H1 (cell line): ENCODE results near the gene ADGRL3. TPM values are rescaled to one million over a fixed set of nuclear protein-coding genes. Genes with fewer than 3 reads are reported as not detected.
A peak's percentile ranks its signal among the peaks of the same experiment; 100 is the strongest.

Experiments
- CTCF ChIA-PET: fragments of 300-600 bp; sonication (Branson Sonifier 250); formaldehyde crosslinking; loops from one replicate; lab custom pipeline; 2021; ENCODE audit not compliant: partially characterized antibody; lab: Charles Lee
- POLR2A ChIA-PET: fragments of 300-600 bp; sonication (Branson Sonifier 250); formaldehyde crosslinking; loops from one replicate; lab custom pipeline; 2021; ENCODE audit warnings: inconsistent platforms; ENCODE audit not compliant: partially characterized antibody; lab: Charles Lee
- DNase-seq, 2 experiments: peaks; one replicate each; pipeline versions ENCODE4 v3.0.0 to v3.0.0-alpha.2; 2010 to 2022; ENCODE audit warnings: low spot score in 2 of 2, low read depth in 1 of 2, mixed read lengths in 1 of 2
- FAIRE-seq: peaks from 2 replicates; lab custom pipeline; 2011; peaks lifted over from hg19 to GRCh38; lab: Jason Lieb, UNC
- H2AFZ ChIP-seq: 2 replicates; pipeline ENCODE4 v1.8.1; 2012; ENCODE audit warnings: low read length, inconsistent platforms
- H2AK5ac ChIP-seq: 2 replicates; pipeline ENCODE4 v1.6.1; 2013; ENCODE audit warnings: low read depth, low read length
- H2BK120ac ChIP-seq: replicated peaks from 2 replicates; pipeline ENCODE3; 2013; ENCODE audit warnings: low read depth, low read length, inconsistent platforms
- H2BK12ac ChIP-seq: 2 replicates; pipeline ENCODE4 v1.6.1; 2013; ENCODE audit warnings: low read depth, low read length
- H2BK15ac ChIP-seq: 2 replicates; pipeline ENCODE4 v1.6.1; 2013; ENCODE audit warnings: low read length
- H2BK20ac ChIP-seq: 2 replicates; pipeline ENCODE4 v1.6.1; 2013; ENCODE audit warnings: low read length
- H2BK5ac ChIP-seq: 2 replicates; pipeline ENCODE4 v1.6.1; 2013; ENCODE audit warnings: low read depth, low read length
- H3K14ac ChIP-seq: 2 replicates; pipeline ENCODE4 v1.6.1; 2013; ENCODE audit warnings: inconsistent platforms; ENCODE audit not compliant: insufficient read length
- H3K18ac ChIP-seq: 2 replicates; pipeline ENCODE4 v1.6.1; 2013; ENCODE audit warnings: low read length; ENCODE audit errors: extremely low read depth
- H3K23ac ChIP-seq: 2 replicates; pipeline ENCODE4 v1.6.1; 2013; ENCODE audit warnings: inconsistent platforms; ENCODE audit not compliant: insufficient read length
- H3K23me2 ChIP-seq: 2 replicates; pipeline ENCODE4 v1.6.1; 2013; ENCODE audit warnings: low read depth, low read length
- H3K27ac ChIP-seq: 2 replicates; pipeline ENCODE4 v1.6.1; 2011; ENCODE audit warnings: low read depth, low read length, inconsistent platforms
- H3K27me3 ChIP-seq, 4 experiments: replicated peaks in 1 of 4; 1 replicate in 1 of 4; 2 replicates in 3 of 4; pipeline versions ENCODE4 v1.6.1 to v1.8.1; 2011 to 2013; ENCODE audit warnings: low read length in 3 of 4, mild to moderate bottlenecking in 3 of 4, inconsistent platforms in 2 of 4, mixed read lengths in 2 of 4, moderate library complexity in 1 of 4; ENCODE audit not compliant: control insufficient read depth in 3 of 4, insufficient read depth in 3 of 4; ENCODE audit errors: extremely low read depth in 1 of 4
- H3K36me3 ChIP-seq, 4 experiments: 2 replicates each; pipeline versions ENCODE4 v1.6.1 to v1.8.1; 2011 to 2013; ENCODE audit warnings: mild to moderate bottlenecking in 4 of 4, low read length in 3 of 4, moderate library complexity in 2 of 4, control low read depth in 1 of 4, inconsistent platforms in 1 of 4; ENCODE audit not compliant: insufficient read depth in 4 of 4, control insufficient read depth in 2 of 4
- H3K4ac ChIP-seq: replicated peaks from 2 replicates; pipeline ENCODE3; 2013; ENCODE audit warnings: low read length, low read depth, mixed read lengths, inconsistent platforms; ENCODE audit not compliant: insufficient read length
- H3K4me1 ChIP-seq, 4 experiments: replicated peaks in 1 of 4; 1 replicate in 1 of 4; 2 replicates in 3 of 4; pipeline versions ENCODE4 v1.6.1 to v1.8.1; 2011 to 2013; ENCODE audit warnings: low read length in 3 of 4, inconsistent platforms in 2 of 4, mixed read lengths in 1 of 4; ENCODE audit not compliant: insufficient read depth in 4 of 4, control insufficient read depth in 3 of 4
- H3K4me2 ChIP-seq, 2 experiments: 2 replicates each; pipeline versions ENCODE4 v1.6.1 to v1.8.1; 2011 to 2013; ENCODE audit warnings: low read depth in 2 of 2, low read length in 2 of 2, control low read depth in 1 of 2, inconsistent platforms in 1 of 2, mild to moderate bottlenecking in 1 of 2; ENCODE audit not compliant: insufficient read depth in 1 of 2
- H3K4me3 ChIP-seq, 4 experiments: fragments of 200-600, 300-600 bp in 1 of 4; sonication (generic), shearing (Covaris generic), sonication (Bioruptor Twin) in 1 of 4; 2 replicates each; pipeline versions ENCODE4 v1.5.1 to v1.8.1; 2011 to 2016; ENCODE audit warnings: low read length in 4 of 4, low read depth in 3 of 4, control low read depth in 2 of 4, inconsistent platforms in 2 of 4, mild to moderate bottlenecking in 2 of 4, mixed read lengths in 1 of 4, moderate library complexity in 1 of 4; ENCODE audit not compliant: insufficient read depth in 2 of 4; ENCODE audit errors: extremely low read depth in 1 of 4
- H3K56ac ChIP-seq: replicated peaks from 2 replicates; pipeline ENCODE3; 2013; ENCODE audit warnings: low read depth, mild to moderate bottlenecking, mixed read lengths, low read length, inconsistent platforms; ENCODE audit not compliant: insufficient read length
- H3K79me1 ChIP-seq: 2 replicates; pipeline ENCODE4 v1.6.1; 2013; ENCODE audit warnings: low read depth, low read length, control low read depth
- H3K79me2 ChIP-seq, 2 experiments: 2 replicates each; pipeline versions ENCODE4 v1.6.1 to v1.8.1; 2012 to 2013; ENCODE audit warnings: low read length in 2 of 2, mild to moderate bottlenecking in 2 of 2, inconsistent platforms in 1 of 2; ENCODE audit not compliant: insufficient read depth in 2 of 2, control insufficient read depth in 1 of 2
- H3K9ac ChIP-seq, 4 experiments: replicated peaks in 1 of 4; 1 replicate in 1 of 4; 2 replicates in 3 of 4; pipeline versions ENCODE4 v1.6.1 to v1.8.1; 2011 to 2013; ENCODE audit warnings: low read depth in 3 of 4, low read length in 3 of 4, control low read depth in 2 of 4, mild to moderate bottlenecking in 2 of 4, moderate library complexity in 2 of 4, inconsistent platforms in 1 of 4; ENCODE audit errors: extremely low read depth in 1 of 4
- H3K9me3 ChIP-seq, 2 experiments: 2 replicates each; pipeline versions ENCODE4 v1.6.1 to v1.8.1; 2012 to 2013; ENCODE audit warnings: mild to moderate bottlenecking in 2 of 2, moderate library complexity in 2 of 2, control low read depth in 1 of 2, inconsistent platforms in 1 of 2, low read depth in 1 of 2, low read length in 1 of 2, mixed read lengths in 1 of 2; ENCODE audit not compliant: insufficient read depth in 2 of 2
- H4K20me1 ChIP-seq, 2 experiments: replicated peaks in 1 of 2; 2 replicates each; pipeline versions ENCODE3 to v1.8.1; 2011 to 2013; ENCODE audit warnings: inconsistent platforms in 2 of 2, low read length in 2 of 2, mild to moderate bottlenecking in 1 of 2; ENCODE audit not compliant: insufficient read depth in 2 of 2, control insufficient read depth in 1 of 2
- H4K5ac ChIP-seq: 2 replicates; pipeline ENCODE4 v1.6.1; 2013; ENCODE audit warnings: low read length, low read depth, mixed read lengths, inconsistent platforms; ENCODE audit not compliant: insufficient read length
- H4K8ac ChIP-seq: 2 replicates; pipeline ENCODE4 v1.8.0; 2013; ENCODE audit warnings: mild to moderate bottlenecking, moderate library complexity, low read length, inconsistent platforms; ENCODE audit not compliant: insufficient read depth; ENCODE audit errors: extremely low read depth
- H4K91ac ChIP-seq: replicated peaks from 2 replicates; pipeline ENCODE3; 2013; ENCODE audit warnings: low read length, mixed read lengths, inconsistent platforms; ENCODE audit not compliant: insufficient read length
- BCL11A ChIP-seq, 2 experiments: IDR thresholded peaks; one replicate each; pipeline ENCODE4 v1.6.1; 2011; ENCODE audit warnings: low read depth in 2 of 2, low read length in 2 of 2, mild to moderate bottlenecking in 2 of 2
- KDM4A ChIP-seq: IDR thresholded peaks from one replicate; pipeline ENCODE4 v1.7.1; 2012; ENCODE audit warnings: low read depth, mild to moderate bottlenecking, moderate library complexity, low read length, inconsistent platforms; ENCODE audit not compliant: severe bottlenecking
- POLR2A ChIP-seq, 2 experiments: IDR thresholded peaks; 1 replicate in 1 of 2; 2 replicates in 1 of 2; pipeline ENCODE4 v1.6.1; 2011; ENCODE audit warnings: low read depth in 2 of 2, low read length in 2 of 2, mild to moderate bottlenecking in 2 of 2; ENCODE audit errors: control extremely low read depth in 1 of 2
- POLR2AphosphoS5 ChIP-seq: IDR thresholded peaks from 2 replicates; pipeline ENCODE4 v1.6.1; 2011; ENCODE audit warnings: low read depth, low read length
- RFX5 ChIP-seq: IDR thresholded peaks from 2 replicates; pipeline ENCODE4 v1.6.1; 2011; ENCODE audit warnings: low read depth, low read length, improper control_type of control experiment, borderline replicate concordance
- SIRT6 ChIP-seq: IDR thresholded peaks from one replicate; pipeline ENCODE4 v1.7.1; 2012; ENCODE audit warnings: low read length, inconsistent platforms
- SP1 ChIP-seq: IDR thresholded peaks from 2 replicates; pipeline ENCODE4 v1.6.1; 2011; ENCODE audit warnings: low read depth, low read length
- YY1 ChIP-seq: IDR thresholded peaks from 2 replicates; pipeline ENCODE4 v1.6.1; 2011; ENCODE audit warnings: low read depth, mild to moderate bottlenecking, low read length
- WGBS, 2 experiments: shearing (Covaris generic) in 1 of 2; methylation state at CpG; one replicate each; pipeline versions ENCODE4 v1.1.6 to v1.1.7; 2013 to 2015; ENCODE audit warnings: low lambda C conversion rate in 2 of 2, mixed read lengths in 2 of 2, inconsistent platforms in 1 of 2, low coverage in 1 of 2, missing lambda C conversion rate in 1 of 2; ENCODE audit not compliant: insufficient replicate concordance in 2 of 2, insufficient coverage in 1 of 2, insufficient read length in 1 of 2; ENCODE audit errors: extremely low coverage in 1 of 2, missing lambda C conversion rate in 1 of 2; 5-methylcytosine and 5-hydroxymethylcytosine counted together
- polyA plus RNA-seq, 7 experiments: library from polyadenylated mRNA; depleted of rRNA in 3 of 7; stranded (reverse) in 5 of 7; unstranded in 2 of 7; fragments of >200 nt in 5 of 7; fragments of 200-250 nt in 2 of 7; gene quantifications; 1 replicate in 5 of 7; 2 replicates in 1 of 7; 4 replicates in 1 of 7; pipeline versions ENCODE4 v1.2.1 to v1.2.3, GENCODE V29; 2011 to 2013; ENCODE audit warnings: missing spikeins in 2 of 7, mixed read lengths in 2 of 7
- total RNA-seq: library from RNA; stranded (reverse); fragmentation: NEBNext Ultra II Directional; extraction: Animal tissue kit (Norgen Biotek cat#: 25700); gene quantifications from 2 replicates; pipeline ENCODE4 v1.2.1, GENCODE V29; 2021

Gene ADGRL3
- total and polyA plus RNA-seq, 2 of the 8 experiments (the other 6 are each of a cell fraction or from before 2014, with no cell fraction given), result 6.6 to 13.0 TPM

GRCh38 chr4:61750810-61751209 lies 550.7 kb downstream of the ADGRL3 start:
- Histone ChIP-seq H3K14ac (no peak overlapping the region), H3K9ac (no peak overlapping the region), H3K56ac (no peak overlapping the region), H2BK120ac (no peak overlapping the region), H3K79me2 (peaks cover 0 to 5% of the 10 kb centered on the region in 2 experiments; a peak in 1 of 4 replicates), H2BK15ac (no peak overlapping the region), H3K27ac (no peak overlapping the region), H2BK20ac (no peak overlapping the region), H2AK5ac (no peak overlapping the region), H3K36me3 (peaks cover 3 to 59% (median 27%) of the 10 kb centered on the region in 4 experiments; a peak in 6 of 8 replicates), H4K8ac (no peak overlapping the region), H3K9me3 (peaks cover 31 to 33% of the 10 kb centered on the region in 2 experiments), H2BK5ac (no peak overlapping the region), H3K23ac (no peak overlapping the region), H3K23me2 (no peaks in the 10 kb centered on the region), H2BK12ac (no peak overlapping the region), H4K5ac (no peak overlapping the region), H3K18ac (no peak overlapping the region), H3K4ac (no peak overlapping the region), H2AFZ (no peak overlapping the region), H4K91ac (no peak overlapping the region), H3K4me2 (no peak overlapping the region), H3K4me3 (no peak overlapping the region), H4K20me1 (no peaks in the 10 kb centered on the region), H3K4me1 (no peaks in the 10 kb centered on the region), H3K79me1 (no peaks in the 10 kb centered on the region), H3K27me3 (no peaks in the 10 kb centered on the region)
- ChIA-PET CTCF (no interaction called here), POLR2A (interaction anchor here (1.2 kb wide), 1 partner anchor 9 kb away, joined by 3 read pairs; no protein-coding TSS in a partner anchor)
- WGBS, 2 experiments, result 87% methylated on average over 5 of the region's 5 CpGs; no CpG with 5 or more reads in 1 of the 2 experiments
- FAIRE-seq (no peak), DNase-seq (no peak)
- TF ChIP-seq YY1, result no peak
- no peak for TF ChIP-seq SP1
- TF ChIP-seq SIRT6, result no peak
- peak in 1 of 2 experiments; percentile 52; a peak in 1 of 3 replicates for TF ChIP-seq POLR2A (IDR thresholded peaks at IDR 0.05; ENCODE audit: control extremely low read depth in 1 of 2, low read depth in 2 of 2, low read length in 2 of 2)
- no peak for TF ChIP-seq BCL11A (IDR thresholded peaks at IDR 0.05; ENCODE audit: low read depth in 2 of 2, low read length in 2 of 2)
- no peak for TF ChIP-seq RFX5
- TF ChIP-seq KDM4A, result no peak
- peak; percentile 86 for TF ChIP-seq POLR2AphosphoS5
